Activated naive CD8-positive, alpha-beta T cell treated with anti-CD3 and anti-CD28 coated beads for 36 hours (primary cell): ENCODE measurements around the gene SIRPB2. TPM values are rescaled to one million over a fixed set of nuclear protein-coding genes. Genes with fewer than 3 reads are reported as not detected.
"Not testable (repeated sequence)": the region's sequence is repeated elsewhere in the genome, so short reads cannot be mapped to it uniquely, and the experiment has no call there.

ENCODE experiments used
- DNase-seq: peaks from one replicate; pipeline ENCODE4 v3.0.0; 2021
- H3K27ac Mint-ChIP-seq: one replicate; pipeline ENCODE4 v1.8.0; 2022; ENCODE audit warnings: mild to moderate bottlenecking, moderate library complexity, mixed read lengths
- H3K27me3 Mint-ChIP-seq: one replicate; pipeline ENCODE4 v1.8.0; 2022; ENCODE audit warnings: mild to moderate bottlenecking, mixed read lengths
- H3K36me3 Mint-ChIP-seq: one replicate; pipeline ENCODE4 v1.8.0; 2021; ENCODE audit warnings: mild to moderate bottlenecking, mixed read lengths
- H3K4me1 Mint-ChIP-seq: one replicate; pipeline ENCODE4 v1.8.0; 2021; ENCODE audit warnings: mixed read lengths
- H3K4me3 Mint-ChIP-seq: one replicate; pipeline ENCODE4 v1.8.0; 2022; ENCODE audit warnings: mild to moderate bottlenecking, moderate library complexity, mixed read lengths
- H3K9me3 Mint-ChIP-seq: one replicate; pipeline ENCODE4 v1.8.0; 2022; ENCODE audit warnings: mixed read lengths
- total RNA-seq, 2 experiments: library from RNA; stranded (reverse); gene quantifications; one replicate each; pipeline ENCODE4 v1.2.3, GENCODE V29; 2021

SIRPB2 gene
- total RNA-seq, 2 experiments from 2014 or later: not detected

DNA sequence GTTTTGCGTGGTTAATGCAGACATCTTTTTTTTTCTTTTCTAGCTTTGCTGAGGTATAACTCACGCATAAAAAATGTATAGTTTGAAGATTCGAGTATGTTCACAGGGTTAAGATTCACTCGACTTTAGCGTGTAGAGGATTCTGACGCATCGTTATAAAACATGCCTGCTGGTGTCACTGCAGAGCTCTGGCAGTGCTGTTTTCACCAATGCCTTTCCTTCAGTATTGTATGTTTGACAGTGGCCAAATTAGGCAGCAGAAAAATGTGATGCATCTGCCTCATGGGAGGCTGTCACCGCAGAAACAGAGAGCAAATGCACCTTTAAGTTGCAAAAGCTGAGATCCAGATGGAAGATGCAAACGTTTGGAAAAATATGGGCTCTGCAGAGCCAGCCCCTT is 18.0 kb upstream of the SIRPB2 start:
- peak; percentile 7 for DNase-seq
- no peaks in the 10 kb centered on the region for H3K4me1 Mint-ChIP-seq
- H3K4me3 Mint-ChIP-seq: no peak overlapping the region
- H3K36me3 Mint-ChIP-seq: no peaks in the 10 kb centered on the region
- peaks cover 12% of the 10 kb centered on the region for H3K27me3 Mint-ChIP-seq
- H3K9me3 Mint-ChIP-seq: peaks cover 4% of the 10 kb centered on the region
- no peak overlapping the region for H3K27ac Mint-ChIP-seq

DNA sequence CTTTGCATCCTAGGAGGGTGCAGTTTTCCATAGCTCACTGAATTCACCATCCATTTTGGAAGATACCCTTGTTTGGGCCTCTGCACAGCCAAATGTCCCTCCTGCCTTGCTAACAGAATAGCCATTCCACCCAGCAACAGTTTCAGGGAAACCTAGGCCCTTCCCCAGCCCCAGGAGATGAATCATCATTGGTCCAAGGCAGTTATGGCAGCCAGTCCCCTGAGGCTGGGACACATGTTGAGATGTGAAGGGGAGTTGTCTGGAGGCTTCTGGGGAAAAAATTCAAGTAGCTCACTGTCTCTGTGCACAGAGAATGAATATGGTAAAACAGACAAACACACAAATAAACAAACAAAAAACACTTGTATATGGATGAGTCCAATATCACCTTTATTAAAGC is 17.4 kb upstream of the SIRPB2 start:
- DNase-seq: no peak
- Mint-ChIP-seq H3K27me3 (peaks cover 13% of the 10 kb centered on the region), H3K9me3 (peaks cover 4% of the 10 kb centered on the region), H3K27ac (no peak overlapping the region), H3K4me3 (no peak overlapping the region), H3K4me1 (no peaks in the 10 kb centered on the region), H3K36me3 (no peaks in the 10 kb centered on the region)

DNA sequence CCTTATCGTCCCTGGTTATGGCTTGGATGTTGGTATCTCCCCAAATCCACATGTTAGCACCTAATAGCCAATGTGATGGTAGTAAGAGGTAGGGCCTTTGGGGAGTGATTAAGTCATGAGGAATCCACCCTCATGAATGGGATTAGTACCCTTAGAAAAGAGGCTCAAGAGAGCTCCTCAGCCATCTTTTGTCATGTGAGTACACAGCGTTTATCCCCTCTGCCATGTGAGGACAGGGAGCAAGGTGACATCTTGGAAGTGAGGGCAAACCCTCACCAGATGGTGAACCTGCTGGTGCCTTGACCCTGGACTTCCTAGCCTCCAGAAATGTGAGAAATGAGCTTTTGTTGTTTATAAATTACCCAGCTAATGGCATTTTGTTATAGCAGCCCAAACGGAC is 16.1 kb upstream of the SIRPB2 start:
- Mint-ChIP-seq H3K9me3 (peaks cover 2% of the 10 kb centered on the region), H3K4me3 (no peak overlapping the region), H3K27me3 (peaks cover 26% of the 10 kb centered on the region), H3K36me3 (peaks cover 3% of the 10 kb centered on the region), H3K27ac (no peak overlapping the region), H3K4me1 (peaks cover 5% of the 10 kb centered on the region)
- DNase-seq: no peak

DNA sequence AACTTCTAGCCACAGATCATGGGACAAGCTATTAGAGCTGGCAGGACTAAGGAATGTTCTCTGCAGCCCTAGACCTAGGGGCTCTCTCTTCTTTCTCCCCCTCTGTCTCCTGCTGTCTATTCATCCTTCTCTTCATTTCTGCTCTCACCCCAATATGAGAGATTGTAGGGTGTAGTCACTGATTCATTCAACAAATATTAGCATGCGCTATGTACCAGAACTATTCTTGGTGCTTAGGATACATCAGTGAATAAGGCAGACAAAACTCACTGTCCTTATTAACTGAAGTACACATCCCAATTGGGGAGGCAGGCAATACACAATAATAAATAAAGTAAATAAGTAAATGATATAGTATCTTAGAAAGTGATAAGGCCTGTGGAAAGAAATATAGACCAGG is 14.7 kb upstream of the SIRPB2 start:
- no peak overlapping the region for H3K4me3 Mint-ChIP-seq
- peaks cover 20% of the 10 kb centered on the region for H3K27me3 Mint-ChIP-seq
- no peak for DNase-seq
- peaks cover 2% of the 10 kb centered on the region for H3K9me3 Mint-ChIP-seq
- no peak overlapping the region for H3K27ac Mint-ChIP-seq
- peaks cover 3% of the 10 kb centered on the region for H3K36me3 Mint-ChIP-seq
- H3K4me1 Mint-ChIP-seq: peaks cover 5% of the 10 kb centered on the region

DNA sequence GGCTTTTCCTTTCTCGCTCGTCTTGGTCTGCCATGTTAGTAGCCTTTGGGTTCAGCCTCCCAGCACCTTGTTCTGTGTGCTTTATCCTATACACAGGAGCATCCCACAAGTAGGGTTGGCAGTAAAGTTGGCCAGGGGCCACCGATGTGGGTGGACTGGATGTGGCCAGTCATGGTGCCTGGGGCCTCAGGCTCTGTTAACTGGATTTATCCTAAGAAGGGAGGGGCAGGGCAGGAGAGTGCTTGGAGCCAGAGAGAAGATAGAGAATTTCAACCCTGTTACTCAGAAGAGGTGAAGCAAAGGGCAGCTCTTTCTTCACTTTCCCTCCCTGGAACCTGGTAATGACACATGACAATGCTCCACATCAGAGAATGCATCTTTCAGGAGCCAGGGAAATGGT is 14.1 kb upstream of the SIRPB2 start:
- H3K4me1 Mint-ChIP-seq: peaks cover 5% of the 10 kb centered on the region
- H3K27ac Mint-ChIP-seq: no peak overlapping the region
- H3K27me3 Mint-ChIP-seq: peaks cover 22% of the 10 kb centered on the region
- H3K4me3 Mint-ChIP-seq: no peak overlapping the region
- DNase-seq: no peak
- peaks cover 3% of the 10 kb centered on the region for H3K36me3 Mint-ChIP-seq
- peaks cover 2% of the 10 kb centered on the region for H3K9me3 Mint-ChIP-seq

DNA sequence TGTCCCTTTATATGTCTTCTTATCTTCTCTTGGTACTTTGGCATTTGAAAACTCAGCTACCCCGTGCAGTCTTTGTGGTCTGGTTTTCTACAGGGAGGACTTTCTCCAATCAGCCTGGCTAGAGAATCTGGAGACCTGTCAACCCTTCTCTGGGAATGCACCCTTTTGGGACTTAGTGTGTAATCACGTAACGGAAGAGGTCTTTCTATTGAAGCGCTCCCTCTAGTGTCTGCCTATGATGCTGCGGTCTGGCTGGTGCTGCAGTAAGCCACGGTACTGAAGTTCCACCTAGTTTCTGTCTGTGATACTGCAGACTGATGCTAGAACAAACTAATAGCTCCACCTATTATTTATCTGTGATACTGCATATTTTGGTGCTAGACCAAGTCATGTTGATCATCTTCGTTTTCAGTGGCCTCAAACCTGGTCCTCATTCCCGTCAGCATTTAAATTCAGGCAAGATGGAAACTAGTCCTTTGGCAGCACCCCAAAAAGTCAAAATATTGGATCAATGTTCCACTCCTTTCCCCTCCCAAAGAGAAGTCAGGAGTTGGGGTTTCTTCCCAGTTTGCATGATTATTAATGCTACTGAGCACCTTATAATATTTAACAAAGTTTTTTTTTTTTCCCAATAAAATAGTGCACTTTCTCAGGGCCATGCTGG is 12.5 kb upstream of the SIRPB2 start:
- Mint-ChIP-seq H3K4me1 (peaks cover 5% of the 10 kb centered on the region), H3K4me3 (no peak overlapping the region), H3K36me3 (peaks cover 3% of the 10 kb centered on the region), H3K9me3 (peaks cover 2% of the 10 kb centered on the region), H3K27me3 (peaks cover 28% of the 10 kb centered on the region), H3K27ac (no peak overlapping the region)
- DNase-seq: peak; percentile 77

DNA sequence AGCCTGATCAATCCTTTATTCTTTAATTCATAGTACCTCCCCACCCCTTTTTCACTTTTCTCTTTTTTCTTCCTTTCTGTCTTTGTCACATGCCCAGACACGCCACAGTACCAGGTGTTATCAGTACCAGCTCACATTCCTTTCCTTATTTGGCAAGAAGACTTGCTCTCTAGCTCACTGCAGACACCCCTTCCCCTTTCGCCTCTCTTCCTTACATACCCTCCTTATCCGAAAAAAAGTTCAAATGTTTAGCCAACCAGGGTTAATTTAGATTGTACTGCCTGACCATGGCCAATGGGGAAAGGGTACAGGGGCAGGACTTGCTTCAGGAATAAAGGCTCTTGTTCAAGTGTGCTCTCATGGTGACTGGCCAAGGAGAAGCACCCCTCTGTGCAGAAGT is 9.3 kb upstream of the SIRPB2 start:
- H3K4me3 Mint-ChIP-seq: no peak overlapping the region
- H3K9me3 Mint-ChIP-seq: peaks cover 4% of the 10 kb centered on the region
- H3K27me3 Mint-ChIP-seq: peaks cover 48% of the 10 kb centered on the region
- peaks cover 5% of the 10 kb centered on the region for H3K4me1 Mint-ChIP-seq
- no peak for DNase-seq
- H3K27ac Mint-ChIP-seq: no peak overlapping the region
- peaks cover 3% of the 10 kb centered on the region for H3K36me3 Mint-ChIP-seq

DNA sequence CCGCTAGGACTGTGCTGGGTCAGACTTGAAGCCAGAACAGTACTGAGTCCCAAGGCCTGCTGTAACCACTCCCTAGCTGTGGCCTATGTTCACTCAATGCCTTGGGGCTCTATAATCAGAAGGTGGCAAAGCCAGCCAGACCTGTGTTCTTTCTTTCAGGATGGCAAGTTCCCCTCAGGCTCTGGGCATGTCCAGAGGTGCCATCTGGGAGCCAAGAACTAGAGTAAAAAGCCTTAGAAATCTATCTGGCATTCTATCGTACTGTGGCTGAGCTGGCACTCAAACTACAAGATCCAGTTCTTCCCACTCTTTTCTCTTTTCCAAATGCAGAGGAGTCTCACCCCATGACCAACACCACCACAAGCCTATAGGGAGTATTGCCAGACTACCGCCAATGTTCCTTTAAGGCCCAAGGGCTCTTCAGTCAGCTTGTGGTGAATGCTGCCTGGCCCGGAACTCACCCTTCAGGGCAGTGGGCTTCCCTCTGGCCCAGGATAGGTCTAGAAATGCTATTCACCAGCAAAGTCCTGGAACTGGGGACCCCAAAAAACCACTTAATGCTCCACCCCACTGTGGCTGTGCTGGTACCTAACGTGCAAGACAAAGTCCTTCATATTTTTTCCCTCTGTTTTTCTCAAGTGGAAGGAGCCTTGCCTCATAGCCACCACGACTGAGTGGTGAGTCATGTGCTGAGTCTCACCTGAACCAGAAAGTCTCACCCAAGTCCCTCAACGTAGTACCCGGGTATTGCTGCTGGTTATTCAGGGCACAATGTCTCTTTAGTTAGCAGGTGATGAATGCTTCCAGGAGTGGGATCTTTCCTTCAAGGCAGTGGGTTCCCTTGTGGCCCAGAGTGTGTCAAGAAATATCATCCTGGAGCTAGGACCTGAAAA is 8.6 kb upstream of the SIRPB2 start:
- Mint-ChIP-seq H3K9me3 (peaks cover 4% of the 10 kb centered on the region), H3K4me1 (peaks cover 5% of the 10 kb centered on the region), H3K27me3 (peaks cover 55% of the 10 kb centered on the region), H3K4me3 (no peak overlapping the region), H3K27ac (no peak overlapping the region), H3K36me3 (peaks cover 3% of the 10 kb centered on the region)
- DNase-seq: no peak

DNA sequence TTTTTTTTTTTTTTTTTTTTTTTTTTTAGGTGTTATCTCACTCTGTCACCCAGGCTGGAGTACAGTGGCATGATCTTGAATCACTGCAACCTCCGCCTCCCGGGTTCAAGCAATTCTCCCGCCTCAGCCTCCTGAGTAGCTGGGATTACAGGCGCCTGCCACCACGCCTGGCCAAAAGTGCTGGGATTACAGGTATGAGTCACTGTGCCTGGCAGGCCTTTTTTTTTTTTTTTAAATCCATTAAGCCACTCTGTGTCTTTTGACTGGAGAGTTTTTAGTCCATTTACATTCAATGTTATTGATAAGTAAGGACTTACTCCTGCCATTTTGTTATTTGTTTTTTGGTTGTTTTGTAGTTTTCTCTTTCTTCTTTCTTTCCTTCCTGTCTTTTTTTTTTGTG is 6.2 kb upstream of the SIRPB2 start:
- DNase-seq, H3K27ac Mint-ChIP-seq, H3K4me3 Mint-ChIP-seq, H3K36me3 Mint-ChIP-seq, H3K9me3 Mint-ChIP-seq, H3K4me1 Mint-ChIP-seq: not testable (repeated sequence)
- peaks cover 44% of the 10 kb centered on the region for H3K27me3 Mint-ChIP-seq

DNA sequence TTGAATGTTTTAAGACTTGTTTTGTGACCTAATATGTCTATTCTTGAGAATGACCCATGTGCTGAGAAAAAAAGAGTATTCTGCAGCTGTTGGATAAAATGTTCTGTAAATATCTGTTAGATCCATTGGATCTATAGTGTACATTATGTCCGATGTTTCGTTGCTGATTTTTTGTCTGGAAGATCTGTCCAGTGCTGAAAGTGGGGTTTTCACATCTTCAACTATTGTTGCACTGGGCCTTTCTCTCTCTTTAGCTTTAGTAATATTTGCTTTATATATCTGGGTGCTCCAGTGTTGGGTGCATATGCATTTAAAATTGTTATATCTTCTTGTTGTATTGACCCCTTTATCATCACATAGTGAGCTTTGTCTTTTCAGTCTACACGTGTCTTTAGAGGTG is 5.7 kb upstream of the SIRPB2 start:
- Mint-ChIP-seq H3K4me1 (peaks cover 2% of the 10 kb centered on the region), H3K27ac (no peak overlapping the region), H3K27me3 (peaks cover 42% of the 10 kb centered on the region), H3K36me3 (no peaks in the 10 kb centered on the region), H3K9me3 (peaks cover 4% of the 10 kb centered on the region), H3K4me3 (no peak overlapping the region)
- no peak for DNase-seq

DNA sequence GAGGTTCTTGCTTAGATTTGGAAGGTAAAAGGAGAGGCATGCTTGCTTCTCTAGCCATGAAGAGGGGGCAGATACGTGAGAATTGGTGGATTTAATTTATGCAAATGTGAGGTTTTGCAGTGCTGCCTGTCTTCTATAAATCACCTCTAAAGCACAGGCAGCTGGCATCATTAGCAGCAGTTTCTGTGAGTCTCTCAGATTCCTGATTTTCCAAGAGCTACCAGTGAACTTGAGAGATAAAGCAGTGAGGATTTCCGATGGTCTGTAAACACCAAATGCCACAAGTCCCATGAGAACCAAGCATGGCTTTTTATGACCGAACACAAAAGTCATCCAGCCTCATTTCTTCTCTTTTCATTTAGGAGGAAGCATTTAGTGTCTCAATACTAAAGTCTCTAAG is 3.2 kb upstream of the SIRPB2 start:
- Mint-ChIP-seq H3K4me3 (no peak overlapping the region), H3K36me3 (no peaks in the 10 kb centered on the region), H3K27me3 (peaks cover 32% of the 10 kb centered on the region), H3K9me3 (peaks cover 4% of the 10 kb centered on the region), H3K27ac (no peak overlapping the region), H3K4me1 (peaks cover 5% of the 10 kb centered on the region)
- no peak for DNase-seq

DNA sequence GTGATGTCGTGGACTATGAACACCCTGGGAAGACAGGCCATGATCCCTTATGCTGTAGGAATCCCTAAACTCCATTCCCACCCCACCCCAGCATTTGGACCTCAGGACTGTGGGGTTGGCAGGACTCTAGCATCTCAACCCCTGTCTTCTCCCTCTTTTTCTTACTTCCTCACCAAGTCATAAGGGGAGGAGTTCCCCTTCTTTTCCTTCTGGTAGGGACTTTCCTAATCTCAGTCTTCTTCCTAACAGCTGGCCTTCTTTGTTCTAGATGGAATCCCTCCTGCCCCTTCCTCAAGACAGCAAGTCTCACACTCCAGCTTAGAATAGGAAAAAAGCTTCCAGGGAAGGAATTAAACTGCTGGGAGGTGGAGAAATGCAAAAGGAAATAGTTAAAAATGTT is 2.3 kb upstream of the SIRPB2 start:
- no peaks in the 10 kb centered on the region for H3K36me3 Mint-ChIP-seq
- no peak for DNase-seq
- H3K27ac Mint-ChIP-seq: no peak overlapping the region
- no peak overlapping the region for H3K4me3 Mint-ChIP-seq
- H3K4me1 Mint-ChIP-seq: peaks cover 5% of the 10 kb centered on the region
- peaks cover 4% of the 10 kb centered on the region for H3K9me3 Mint-ChIP-seq
- peaks cover 39% of the 10 kb centered on the region for H3K27me3 Mint-ChIP-seq

DNA sequence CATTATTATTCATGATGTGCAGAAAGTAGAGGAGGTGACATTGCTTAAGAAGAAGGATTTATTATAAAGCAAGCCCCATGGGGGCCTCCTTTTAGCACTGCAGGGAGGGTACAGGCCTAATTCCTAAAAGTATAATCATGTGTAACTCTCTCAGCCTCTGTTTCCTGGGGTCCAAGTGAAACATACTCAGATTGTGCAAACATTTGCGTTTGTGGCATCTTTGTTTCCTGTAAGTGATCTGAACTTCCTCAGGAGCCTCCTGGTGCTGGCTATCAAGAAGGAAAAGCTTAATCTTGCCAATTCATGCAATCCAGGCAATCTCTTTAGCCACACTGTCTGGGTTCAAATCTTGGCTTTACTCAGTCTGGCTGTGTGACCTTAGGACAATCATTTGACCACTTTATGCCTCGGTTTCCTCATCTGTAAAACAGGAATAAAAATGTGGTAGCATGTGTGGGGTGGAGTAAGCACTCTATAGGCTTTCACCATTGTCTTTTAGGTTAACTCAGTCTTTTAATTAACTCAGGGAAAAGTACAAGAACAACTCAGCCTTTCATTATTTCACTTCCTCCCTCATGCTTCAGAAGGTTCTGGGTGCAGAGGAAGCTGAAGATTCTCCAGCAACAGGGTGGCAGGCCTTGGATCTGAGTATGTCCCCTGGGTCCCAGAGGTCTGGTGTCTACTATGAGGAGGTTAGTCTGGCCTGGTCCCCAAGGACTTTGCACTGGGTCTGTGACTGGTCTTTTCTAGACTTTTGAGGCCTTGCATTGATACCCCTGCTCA is 831 bp upstream of the SIRPB2 start:
- DNase-seq: no peak

DNA sequence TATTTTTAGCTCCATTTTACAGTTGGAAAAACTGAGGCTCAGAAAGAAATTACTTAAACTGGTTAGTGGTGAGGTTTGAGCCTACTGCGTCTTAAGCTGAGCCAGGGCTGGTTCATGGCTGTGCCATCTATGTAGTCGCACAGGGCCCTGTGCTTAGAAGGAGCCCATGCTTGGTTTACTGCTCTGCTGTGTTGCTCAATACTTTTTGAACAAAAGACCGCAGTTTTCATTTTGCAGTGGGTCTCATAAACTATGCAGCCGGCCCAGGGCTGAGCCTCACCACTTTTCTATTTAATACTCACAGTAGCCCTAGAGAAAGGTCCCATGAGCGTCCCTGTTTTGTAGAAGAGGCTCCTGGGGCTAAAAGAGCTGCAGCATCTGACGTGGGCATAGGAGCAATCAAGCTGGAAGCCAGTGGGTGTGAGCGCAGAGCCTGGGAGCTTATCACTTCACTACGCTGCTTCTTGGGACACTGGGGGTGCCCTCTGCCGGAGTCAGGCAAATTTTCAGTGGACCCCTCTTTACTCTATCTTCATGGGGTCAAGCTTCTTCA is 501 bp downstream of the SIRPB2 start:
- no peak overlapping the region for H3K4me3 Mint-ChIP-seq
- peaks cover 2% of the 10 kb centered on the region for H3K9me3 Mint-ChIP-seq
- H3K27ac Mint-ChIP-seq: no peak overlapping the region

More for the DNA sequence above, 831 bp upstream of the SIRPB2 start:
- Mint-ChIP-seq H3K4me3 (no peak overlapping the region), H3K27ac (no peak overlapping the region), H3K4me1 (peaks cover 5% of the 10 kb centered on the region), H3K27me3 (peaks cover 37% of the 10 kb centered on the region), H3K9me3 (peaks cover 2% of the 10 kb centered on the region), H3K36me3 (no peaks in the 10 kb centered on the region)

More for the DNA sequence above, 501 bp downstream of the SIRPB2 start:
- H3K27me3 Mint-ChIP-seq: peaks cover 31% of the 10 kb centered on the region
- H3K36me3 Mint-ChIP-seq: no peaks in the 10 kb centered on the region
- H3K4me1 Mint-ChIP-seq: peaks cover 5% of the 10 kb centered on the region
- no peak for DNase-seq
